RKO (cell line): ENCODE measurements around the gene TSPYL4.
"Not testable (repeated sequence)": the region's sequence is repeated elsewhere in the genome, so short reads cannot be mapped to it uniquely, and the experiment has no call there.

Source experiments
- DNase-seq: peaks from one replicate; pipeline ENCODE4 v3.0.0-alpha.2; 2016; ENCODE audit warnings: low spot score

Gene TSPYL4

GRCh38 chr6:116253505-116254296, at the start of gene TSPYL4:
Gene TSPYL4 (minus strand): TSS chr6:116254075. CDS start chr6:116254008, 67 bp downstream.
- peak; percentile 95 for DNase-seq

- DNase-seq: no peak
Measured at GRCh38 chr6:116301104-116301503, 47.2 kb upstream of the TSPYL4 start.

GRCh38 chr6:116300566-116300965, 46.7 kb upstream of the TSPYL4 start:
- no peak for DNase-seq

GRCh38 chr6:116298973-116299372, 45.1 kb upstream of the TSPYL4 start:
- no peak for DNase-seq

- DNase-seq: no peak
Measured at GRCh38 chr6:116298273-116298672, 44.4 kb upstream of the TSPYL4 start.

GRCh38 chr6:116292553-116292952, 38.7 kb upstream of the TSPYL4 start:
- DNase-seq: no peak

- DNase-seq: no peak
Measured at GRCh38 chr6:116291701-116292396, 38.0 kb upstream of the TSPYL4 start.

GRCh38 chr6:116290799-116291198, 36.9 kb upstream of the TSPYL4 start:
- DNase-seq: no peak

GRCh38 chr6:116289876-116290275, 36.0 kb upstream of the TSPYL4 start:
- DNase-seq: no peak

- peak; percentile 84 for DNase-seq
Measured at GRCh38 chr6:116287689-116288282, 33.9 kb upstream of the TSPYL4 start.

- DNase-seq: peak; percentile 66
Measured at GRCh38 chr6:116286773-116287358, 33.0 kb upstream of the TSPYL4 start.

GRCh38 chr6:116284984-116285383, 31.1 kb upstream of the TSPYL4 start:
- DNase-seq: not testable (repeated sequence)

- no peak for DNase-seq
Measured at GRCh38 chr6:116283191-116283590, 29.3 kb upstream of the TSPYL4 start.

GRCh38 chr6:116282698-116283097, 28.8 kb upstream of the TSPYL4 start:
- DNase-seq: no peak

GRCh38 chr6:116280933-116281316, 27.1 kb upstream of the TSPYL4 start:
- DNase-seq: no peak

- DNase-seq: peak; percentile 37
Measured at GRCh38 chr6:116280161-116280932, 26.5 kb upstream of the TSPYL4 start.

GRCh38 chr6:116279232-116280160, 25.6 kb upstream of the TSPYL4 start, which contains the start of gene TSPYL1:
Gene TSPYL1 (minus strand): TSS chr6:116279930. CDS start chr6:116279830, 100 bp downstream.
- peak; percentile 97 for DNase-seq

GRCh38 chr6:116278854-116279231, 25.0 kb upstream of the TSPYL4 start:
- peak; percentile 72 for DNase-seq

- no peak for DNase-seq
Measured at GRCh38 chr6:116278481-116278829, 24.6 kb upstream of the TSPYL4 start.

GRCh38 chr6:116277124-116277523, 23.2 kb upstream of the TSPYL4 start:
- DNase-seq: peak; percentile 35
